K562 (cell line): ENCODE measurements around the gene DDX55. TPM values are rescaled to one million over a fixed set of nuclear protein-coding genes. Genes with fewer than 3 reads are reported as not detected.

Experiments used
- ATAC-seq: fragments of 200-7000 bp; cut with Tn5 transposase; 3 replicates; pipeline ENCODE4 v1.9.1; 2020; ENCODE audit warnings: moderate library complexity
- Bru-seq: library from RNA; stranded (reverse); fragments of 400-500 nt; gene quantifications from one replicate; lab custom pipeline; 2021; lab: Mats Ljungman, UMichigan
- BruChase-seq, 2 experiments: library from RNA; stranded (reverse); fragments of 400-500 nt; gene quantifications; one replicate each; lab custom pipeline; 2021; lab: Mats Ljungman, UMichigan
- BruUV-seq: library from RNA; stranded (reverse); fragments of 400-500 nt; replicated peaks from 2 replicates; lab custom pipeline; 2021; lab: Mats Ljungman, UMichigan
- CTCF ChIA-PET: fragments of 300-600 bp; formaldehyde crosslinking; extraction: SDS; loops from one replicate; lab custom pipeline; 2021; ENCODE audit warnings: low intra/inter-chr PET ratio; lab: Yijun Ruan, JAX
- POLR2A ChIA-PET: fragments of 300-600, 350-650 bp; sonication (Branson Sonifier 250); formaldehyde crosslinking; extraction: SDS; loops from one replicate; lab custom pipeline; 2021; ENCODE audit warnings: antibody characterized with exemption, inconsistent platforms; lab: Yijun Ruan, JAX
- DNase-seq, 4 experiments: peaks; one replicate each; pipeline versions ENCODE4 v3.0.0 to v3.0.0-alpha.2; 2011 to 2018; ENCODE audit warnings: low spot score in 3 of 4, mixed read lengths in 3 of 4; ENCODE audit errors: extremely low read depth in 1 of 4
- FAIRE-seq: peaks from 2 replicates; lab custom pipeline; 2011; peaks lifted over from hg19 to GRCh38; lab: Jason Lieb, UNC
- H2AFZ ChIP-seq: 2 replicates; pipeline ENCODE4 v1.6.0; 2011; ENCODE audit warnings: low read depth, low read length, control low read depth, inconsistent platforms
- H3K27ac ChIP-seq: fragments of 200-600 bp; 3 replicates; pipeline ENCODE4 v1.8.0; 2011; ENCODE audit warnings: low read depth, mild to moderate bottlenecking, control low read depth, inconsistent platforms, low read length, moderate library complexity, mixed read lengths; ENCODE audit errors: extremely low read depth
- H3K27me3 ChIP-seq, 2 experiments: fragments of 300-600 bp in 1 of 2; 2 replicates in 1 of 2; 3 replicates in 1 of 2; pipeline versions ENCODE4 v1.6.0 to v1.8.0; 2011; ENCODE audit warnings: inconsistent platforms in 2 of 2, low read length in 2 of 2, mild to moderate bottlenecking in 1 of 2, mixed read lengths in 1 of 2, moderate library complexity in 1 of 2; ENCODE audit not compliant: control insufficient read depth in 2 of 2, insufficient read depth in 2 of 2
- H3K36me3 ChIP-seq: fragments of 300-600 bp; 3 replicates; pipeline ENCODE4 v1.8.0; 2011; ENCODE audit warnings: mild to moderate bottlenecking, low read length, inconsistent platforms; ENCODE audit not compliant: control insufficient read depth, insufficient read depth
- H3K4me1 ChIP-seq, 2 experiments: fragments of 200-600 bp in 1 of 2; replicated peaks in 1 of 2; 2 replicates in 1 of 2; 3 replicates in 1 of 2; pipeline versions ENCODE4 v1.5.1 to v1.8.0; 2011; ENCODE audit warnings: inconsistent platforms in 2 of 2, low read length in 2 of 2, mild to moderate bottlenecking in 1 of 2, mixed read lengths in 1 of 2, moderate library complexity in 1 of 2; ENCODE audit not compliant: control insufficient read depth in 2 of 2, insufficient read depth in 2 of 2
- H3K4me2 ChIP-seq: 2 replicates; pipeline ENCODE4 v1.6.1; 2011; ENCODE audit warnings: low read length, control low read depth, inconsistent platforms, mixed read lengths; ENCODE audit not compliant: insufficient read depth
- H3K4me3 ChIP-seq: fragments of 200-600 bp; sonication (generic), shearing (Covaris generic); 2 replicates; pipeline ENCODE4 v1.5.1; 2016; ENCODE audit warnings: control low read depth, inconsistent platforms
- H3K79me2 ChIP-seq: fragments of 200-600 bp; 3 replicates; pipeline ENCODE4 v1.8.0; 2011; ENCODE audit warnings: low read length, inconsistent platforms; ENCODE audit not compliant: control insufficient read depth, insufficient read depth
- H3K9ac ChIP-seq, 2 experiments: 2 replicates each; pipeline versions ENCODE4 v1.6.0 to v1.6.1; 2011; ENCODE audit warnings: low read depth in 2 of 2, low read length in 2 of 2, control low read depth in 1 of 2, inconsistent platforms in 1 of 2, mild to moderate bottlenecking in 1 of 2, mixed read lengths in 1 of 2; ENCODE audit not compliant: insufficient read depth in 1 of 2
- H3K9me1 ChIP-seq: one replicate; pipeline ENCODE4 v1.6.0; 2011; ENCODE audit warnings: inconsistent platforms, mild to moderate bottlenecking, low read length, moderate library complexity; ENCODE audit not compliant: control insufficient read depth, insufficient read depth
- H3K9me3 ChIP-seq: replicated peaks from 2 replicates; pipeline ENCODE4 v1.5.1; 2011; ENCODE audit warnings: low read depth, low read length, inconsistent platforms; ENCODE audit not compliant: control insufficient read depth, insufficient read depth
- H4K20me1 ChIP-seq: replicated peaks from 2 replicates; pipeline ENCODE4 v1.6.1; 2011; ENCODE audit warnings: low read length, inconsistent platforms, mixed read lengths; ENCODE audit not compliant: control insufficient read depth, insufficient read depth
- CEBPB ChIP-seq: fragments of 450-650 bp; IDR thresholded peaks from 2 replicates; pipeline ENCODE4 v1.6.1; 2016; ENCODE audit warnings: missing genetic modification characterization, missing compliant biosample characterization
- HEY1 ChIP-seq: fragments of 250-450 bp; sonication (Bioruptor Pico); IDR thresholded peaks from 2 replicates; pipeline ENCODE4 v1.5.0; 2020; ENCODE audit warnings: mild to moderate bottlenecking, moderate library complexity, borderline replicate concordance
- IRF2 ChIP-seq: sonication (generic); formaldehyde crosslinking; IDR thresholded peaks from 2 replicates; pipeline ENCODE4 v1.8.1; 2022; ENCODE audit warnings: mild to moderate bottlenecking, missing genetic modification reagents
- RBM15 ChIP-seq: fragments of 200-400 bp; formaldehyde crosslinking; IDR thresholded peaks from 2 replicates; pipeline ENCODE4 v1.6.1; 2018; ENCODE audit warnings: mild to moderate bottlenecking, low read length, moderate library complexity; ENCODE audit not compliant: insufficient read depth
- SETDB1 ChIP-seq: IDR thresholded peaks from one replicate; pipeline ENCODE4 v1.6.1; 2012; ENCODE audit warnings: low read length, control low read depth, inconsistent platforms
- SRSF7 ChIP-seq: fragments of 200-400 bp; formaldehyde crosslinking; optimal IDR thresholded peaks from 2 replicates; pipeline ENCODE3; 2017; ENCODE audit warnings: mild to moderate bottlenecking, low read depth, low read length
- WGBS: fragments of 100-300 bp; shearing (Covaris generic); methylation state at CpG from one replicate; pipeline ENCODE4 v1.1.6; 2016; ENCODE audit warnings: low coverage, mixed read lengths; ENCODE audit not compliant: insufficient coverage; ENCODE audit errors: missing lambda C conversion rate; 5-methylcytosine and 5-hydroxymethylcytosine counted together
- in situ Hi-C: fragments of 300-500 bp; cut with MboI; formaldehyde crosslinking; loops from 4 replicates; pipeline ENCODE4 v1.15.0; 2018; ENCODE audit warnings: inconsistent platforms, mixed read lengths
- intact Hi-C: fragments of 100-400 bp; cut with micrococcal nuclease; formaldehyde crosslinking; loops from 2 replicates; pipeline ENCODE4 v1.14.2; 2022
- long read RNA-seq, 3 experiments: library from polyadenylated mRNA in 2 of 3; library from RNA in 1 of 3; unstranded in 2 of 3; stranded (forward) in 1 of 3; transcript quantifications; one replicate each; pipeline ENCODE4 v2.0.0, GENCODE V29; 2019 to 2022
- polyA minus RNA-seq, 3 experiments: library from RNA; depleted of rRNA, polyadenylated mRNA; stranded (reverse); fragments of >200 nt; gene quantifications; 2 replicates each; pipeline ENCODE4 v1.2.3, GENCODE V29; 2011
- polyA plus RNA-seq, 8 experiments: library from polyadenylated mRNA; depleted of rRNA in 4 of 8; stranded (reverse) in 5 of 8; unstranded in 3 of 8; fragments of >200 nt; fragmentation: Nextera tagmentation in 2 of 8; fragmentation: Illumina TruSeq in 1 of 8; extraction: Ambion mirVana in 2 of 8; extraction: Trizol in 1 of 8; gene quantifications; 2 replicates each; pipeline versions ENCODE4 v1.2.1 to v1.2.3, GENCODE V29; 2011 to 2014; ENCODE audit warnings: inconsistent platforms in 1 of 8, missing spikeins in 1 of 8
- total RNA-seq, 7 experiments: library from RNA; depleted of rRNA in 6 of 7; stranded (reverse); fragments of >200 nt in 6 of 7; fragmentation: Illumina TruSeq in 2 of 7; extraction: Trizol in 2 of 7; gene quantifications; 2 replicates each; pipeline versions ENCODE4 v1.2.1 to v1.2.3, GENCODE V29; 2011 to 2021; ENCODE audit warnings: low replicate concordance in 1 of 7
- TF ChIP-seq, protein P1 (sequence below), 2 experiments: fragments of 450-650 bp; conservative IDR thresholded peaks; 2 replicates each; pipeline ENCODE4 v1.6.1; 2017; ENCODE audit warnings: mild to moderate bottlenecking in 2 of 2, moderate library complexity in 2 of 2
- TF ChIP-seq, protein P2 (sequence below): fragments of 450-650 bp; formaldehyde crosslinking; IDR thresholded peaks from 2 replicates; pipeline ENCODE4 v1.4.0; 2020; ENCODE audit warnings: mild to moderate bottlenecking, moderate library complexity

DDX55 gene, protein sequence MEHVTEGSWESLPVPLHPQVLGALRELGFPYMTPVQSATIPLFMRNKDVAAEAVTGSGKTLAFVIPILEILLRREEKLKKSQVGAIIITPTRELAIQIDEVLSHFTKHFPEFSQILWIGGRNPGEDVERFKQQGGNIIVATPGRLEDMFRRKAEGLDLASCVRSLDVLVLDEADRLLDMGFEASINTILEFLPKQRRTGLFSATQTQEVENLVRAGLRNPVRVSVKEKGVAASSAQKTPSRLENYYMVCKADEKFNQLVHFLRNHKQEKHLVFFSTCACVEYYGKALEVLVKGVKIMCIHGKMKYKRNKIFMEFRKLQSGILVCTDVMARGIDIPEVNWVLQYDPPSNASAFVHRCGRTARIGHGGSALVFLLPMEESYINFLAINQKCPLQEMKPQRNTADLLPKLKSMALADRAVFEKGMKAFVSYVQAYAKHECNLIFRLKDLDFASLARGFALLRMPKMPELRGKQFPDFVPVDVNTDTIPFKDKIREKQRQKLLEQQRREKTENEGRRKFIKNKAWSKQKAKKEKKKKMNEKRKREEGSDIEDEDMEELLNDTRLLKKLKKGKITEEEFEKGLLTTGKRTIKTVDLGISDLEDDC
- 212 and 224 TPM in 2 replicates for total RNA-seq (2011; cell fraction: chromatin; rRNA removed; ENCODE audit: low replicate concordance)
- total RNA-seq (2011; cell fraction: nucleolus; rRNA removed): 110 and 115 TPM in 2 replicates
- total RNA-seq (2011; cell fraction: nucleoplasm; rRNA removed): 141 and 168 TPM in 2 replicates
- 51.9 and 55.1 TPM in 2 replicates for total RNA-seq (2014; rRNA removed)
- 59.6 and 61.6 TPM in 2 replicates for total RNA-seq (2014; rRNA removed; fragmentation: Illumina TruSeq; extraction: Trizol)
- total RNA-seq (2015; rRNA removed; fragmentation: Illumina TruSeq; extraction: Trizol): 59.7 and 61.1 TPM in 2 replicates
- 48.6 and 50.1 TPM in 2 replicates for total RNA-seq (2021)
- 55.7 and 60.9 TPM in 2 replicates for polyA plus RNA-seq (2011; rRNA removed)
- 32.9 and 52.1 TPM in 2 replicates for polyA plus RNA-seq (2011; cell fraction: cytosol; rRNA removed)
- 138 and 154 TPM in 2 replicates for polyA plus RNA-seq (2011; cell fraction: nucleus; rRNA removed)
- 29.9 and 34.0 TPM in 2 replicates for polyA plus RNA-seq (2012)
- 54.5 and 62.3 TPM in 2 replicates for polyA plus RNA-seq (2014; fragmentation: Illumina TruSeq; extraction: Trizol)
- 10 to 100 TPM; 10.6 to 15.1 TPM for polyA plus RNA-seq (2014; fragmentation: Nextera tagmentation; extraction: Ambion mirVana)
- 71.0 and 82.4 TPM in 2 replicates for polyA plus RNA-seq (2014; rRNA removed)
- polyA minus RNA-seq (2011; rRNA and poly(A)+ RNA removed): 56.9 and 67.2 TPM in 2 replicates
- 24.0 and 39.0 TPM in 2 replicates for polyA minus RNA-seq (2011; cell fraction: cytosol; rRNA and poly(A)+ RNA removed)
- 53.0 and 68.0 TPM in 2 replicates for polyA minus RNA-seq (2011; cell fraction: nucleus; rRNA and poly(A)+ RNA removed)
- percentile 94 among the genes with signal in this experiment for Bru-seq, nascent RNA
- BruChase-seq, experiment 1, labeled RNA remaining after a 2-hour chase: percentile 96 among the genes with signal in this experiment
- BruChase-seq, experiment 2, labeled RNA remaining after a 6-hour chase: percentile 95 among the genes with signal in this experiment
- long read RNA-seq, experiment 1, transcript DDX55-201 (14 exons, 2,654 nt): major isoform, 28 of 191 reads
- long read RNA-seq, experiment 1, partial matches to known transcripts: 105 of 191 reads
- long read RNA-seq, experiment 1, other reads (novel, unspliced or antisense): 58 of 191 reads
- long read RNA-seq, experiment 2, transcript DDX55-201 (14 exons, 2,654 nt): major isoform, 12 of 53 reads
- long read RNA-seq, experiment 2, partial matches to known transcripts: 29 of 53 reads
- long read RNA-seq, experiment 2, other reads (novel, unspliced or antisense): 10 of 53 reads
- long read RNA-seq, experiment 3, transcript DDX55-201 (14 exons, 2,654 nt): major isoform, 8 of 79 reads
- long read RNA-seq, experiment 3, partial matches to known transcripts: 47 of 79 reads
- long read RNA-seq, experiment 3, other reads (novel, unspliced or antisense): 24 of 79 reads

DNA sequence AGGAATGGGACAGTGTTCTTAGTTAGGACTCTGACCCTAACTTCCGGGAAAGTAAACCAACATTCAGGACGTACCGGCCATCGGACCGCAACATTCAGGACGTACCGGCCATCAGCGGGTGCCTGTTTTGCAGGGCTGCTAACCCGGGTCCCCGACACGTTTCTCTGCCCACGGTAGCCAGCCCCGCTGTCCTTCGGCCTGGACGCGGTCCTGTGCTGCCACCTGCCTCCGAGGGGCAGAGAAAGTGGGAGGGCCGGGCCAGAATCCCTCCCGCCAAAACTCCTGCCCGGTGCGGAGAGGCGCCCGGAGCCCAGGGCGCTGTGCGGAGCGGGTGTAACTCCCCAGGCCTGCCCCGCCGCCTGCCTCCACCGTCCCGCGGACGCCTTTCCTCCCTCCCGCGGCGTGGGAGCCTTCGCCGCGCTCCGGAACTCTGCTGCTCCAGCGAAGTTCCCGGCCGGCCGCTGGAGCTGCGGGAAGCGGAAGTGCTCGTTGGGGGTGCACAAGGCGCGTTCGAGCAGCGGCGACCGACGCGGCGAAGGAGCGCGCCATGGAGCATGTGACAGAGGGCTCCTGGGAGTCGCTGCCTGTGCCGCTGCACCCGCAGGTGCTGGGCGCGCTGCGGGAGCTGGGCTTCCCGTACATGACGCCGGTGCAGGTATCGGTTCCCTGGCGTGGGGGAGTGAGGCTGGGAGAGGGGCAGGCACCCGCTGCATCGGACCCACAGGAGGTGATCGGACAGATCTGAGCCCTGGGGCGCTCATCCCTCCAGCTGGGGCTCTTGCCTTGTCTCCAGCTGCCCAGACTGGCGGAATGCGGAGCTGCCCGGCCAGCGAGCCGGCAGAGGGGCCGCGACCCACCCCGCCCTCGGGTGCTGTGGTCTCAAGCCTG, at the start of gene DDX55:
Gene DDX55 (plus strand): TSS at position 498 of the 888 bp plus-strand sequence. CDS start 50 bp downstream, at position 548.
- H3K4me1 ChIP-seq: peaks cover 5 to 17% of the 10 kb centered on the region in 2 experiments; a peak in 3 of 5 replicates
- no peaks in the 10 kb centered on the region for H3K9me1 ChIP-seq
- H3K4me2 ChIP-seq: peak within 1 kb of the TSS; percentile 92
- ChIA-PET POLR2A (interaction anchor here (0.5 to 1.7 kb wide), 13 partner anchors 10 to 579 kb away, joined by 3 to 8 read pairs (median 4); partner anchors contain the start of genes ATP6V0A2 and MPHOSPH9), CTCF (interaction anchor here (2.4 kb wide), 1 partner anchor 331 kb away, joined by 7 read pairs; the partner anchor contains the start of gene CDK2AP1)
- peak within 1 kb of the TSS; percentile 88 for H2AFZ ChIP-seq
- H3K9ac ChIP-seq: peak within 1 kb of the TSS; percentile 96 to 97
- H3K27ac ChIP-seq: peak within 1 kb of the TSS; percentile 94
- H4K20me1 ChIP-seq: peaks cover 3% of the 10 kb centered on the region; the same call in 1 of the 2 replicates
- H3K9me3 ChIP-seq: no peaks in the 10 kb centered on the region
- peaks cover 66% of the 10 kb centered on the region for H3K36me3 ChIP-seq
- WGBS: 0% methylated on average over 67 of the region's 81 CpGs
- ATAC-seq (peak; percentile 94), FAIRE-seq (peak; percentile 65), DNase-seq (peak; percentile 81 to 92 (median 84))
- in situ Hi-C loops (no loop called here), intact Hi-C loops (loop anchor here (2.0 kb wide), 2 partner anchors 323 to 331 kb away; partner anchors contain the start of gene CDK2AP1)
- BruUV-seq: TSS peak; percentile 82
- H3K27me3 ChIP-seq: no peaks in the 10 kb centered on the region
- H3K79me2 ChIP-seq: peaks cover 59% of the 10 kb centered on the region
- H3K4me3 ChIP-seq: peak within 1 kb of the TSS; percentile 98
- TF ChIP-seq CEBPB (tag) (no peak), HEY1 (0 out of 2 replicates have a peak, but pooled peaks have one; percentile 68), SRSF7 (peak; percentile 46), RBM15 (no peak), SETDB1 (no peak), IRF2 (peak; percentile 82; the same call in 1 of the 2 replicates)
- TF ChIP-seq, protein P1, sequence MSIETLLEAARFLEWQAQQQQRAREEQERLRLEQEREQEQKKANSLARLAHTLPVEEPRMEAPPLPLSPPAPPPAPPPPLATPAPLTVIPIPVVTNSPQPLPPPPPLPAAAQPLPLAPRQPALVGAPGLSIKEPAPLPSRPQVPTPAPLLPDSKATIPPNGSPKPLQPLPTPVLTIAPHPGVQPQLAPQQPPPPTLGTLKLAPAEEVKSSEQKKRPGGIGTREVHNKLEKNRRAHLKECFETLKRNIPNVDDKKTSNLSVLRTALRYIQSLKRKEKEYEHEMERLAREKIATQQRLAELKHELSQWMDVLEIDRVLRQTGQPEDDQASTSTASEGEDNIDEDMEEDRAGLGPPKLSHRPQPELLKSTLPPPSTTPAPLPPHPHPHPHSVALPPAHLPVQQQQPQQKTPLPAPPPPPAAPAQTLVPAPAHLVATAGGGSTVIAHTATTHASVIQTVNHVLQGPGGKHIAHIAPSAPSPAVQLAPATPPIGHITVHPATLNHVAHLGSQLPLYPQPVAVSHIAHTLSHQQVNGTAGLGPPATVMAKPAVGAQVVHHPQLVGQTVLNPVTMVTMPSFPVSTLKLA (conservative IDR thresholded peaks at IDR 0.05): peak; percentile 92 to 98
- TF ChIP-seq, protein P2, sequence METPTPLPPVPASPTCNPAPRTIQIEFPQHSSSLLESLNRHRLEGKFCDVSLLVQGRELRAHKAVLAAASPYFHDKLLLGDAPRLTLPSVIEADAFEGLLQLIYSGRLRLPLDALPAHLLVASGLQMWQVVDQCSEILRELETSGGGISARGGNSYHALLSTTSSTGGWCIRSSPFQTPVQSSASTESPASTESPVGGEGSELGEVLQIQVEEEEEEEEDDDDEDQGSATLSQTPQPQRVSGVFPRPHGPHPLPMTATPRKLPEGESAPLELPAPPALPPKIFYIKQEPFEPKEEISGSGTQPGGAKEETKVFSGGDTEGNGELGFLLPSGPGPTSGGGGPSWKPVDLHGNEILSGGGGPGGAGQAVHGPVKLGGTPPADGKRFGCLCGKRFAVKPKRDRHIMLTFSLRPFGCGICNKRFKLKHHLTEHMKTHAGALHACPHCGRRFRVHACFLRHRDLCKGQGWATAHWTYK: 0 out of 2 replicates have a peak, but pooled peaks have one; percentile 70
